GM12878 (cell line): ENCODE results near the gene DRAP1. TPM values are rescaled to one million over a fixed set of nuclear protein-coding genes. Genes with fewer than 3 reads are reported as not detected.
A peak's percentile ranks its signal among the peaks of the same experiment; 100 is the strongest.

Source experiments
- ATAC-seq: fragments of 200-7000 bp; cut with Tn5 transposase; 3 replicates; pipeline ENCODE4 v1.9.1; 2020; ENCODE audit warnings: mild to moderate bottlenecking, moderate library complexity
- BruUV-seq: library from RNA; stranded (reverse); fragments of 400-500 nt; replicated peaks from 2 replicates; lab custom pipeline; 2021; lab: Mats Ljungman, UMichigan
- CTCF ChIA-PET: fragments of 300-600 bp; sonication (Branson Sonifier 250); formaldehyde crosslinking; extraction: SDS; loops from one replicate; lab custom pipeline; 2021; ENCODE audit warnings: inconsistent platforms; lab: Yijun Ruan, JAX
- POLR2A ChIA-PET: fragments of 350-600 bp; formaldehyde crosslinking; extraction: SDS; loops from one replicate; lab custom pipeline; 2021; ENCODE audit warnings: inconsistent platforms; lab: Charles Lee
- RAD21 ChIA-PET: fragments of 300-600 bp; sonication (Branson Sonifier 250); formaldehyde crosslinking; loops from one replicate; lab custom pipeline; 2023; ENCODE audit warnings: antibody characterized with exemption; ENCODE audit not compliant: unreplicated experiment; lab: Charles Lee
- SMC1A ChIA-PET: fragments of 300-600 bp; sonication (Branson Sonifier 250); formaldehyde crosslinking; loops from one replicate; lab custom pipeline; 2023; ENCODE audit not compliant: unreplicated experiment, uncharacterized antibody; lab: Charles Lee
- DNase-seq: peaks from one replicate; pipeline ENCODE4 v3.0.0-alpha.2; 2011; ENCODE audit warnings: low read depth, low spot score
- FAIRE-seq: peaks from 3 replicates; lab custom pipeline; 2011; peaks lifted over from hg19 to GRCh38; lab: Jason Lieb, UNC
- H2AFZ ChIP-seq: 2 replicates; pipeline ENCODE4 v1.6.0; 2011; ENCODE audit warnings: low read depth, low read length, control low read depth; ENCODE audit not compliant: control insufficient read depth
- H3K27ac ChIP-seq: 2 replicates; pipeline ENCODE4 v1.5.1; 2011; ENCODE audit warnings: control low read depth; ENCODE audit not compliant: control insufficient read depth, insufficient read depth
- H3K27me3 ChIP-seq, 2 experiments: replicated peaks in 1 of 2; 2 replicates each; pipeline versions ENCODE4 v1.6.0 to v1.6.1; 2011; ENCODE audit warnings: low read length in 1 of 2; ENCODE audit not compliant: control insufficient read depth in 2 of 2, insufficient read depth in 2 of 2
- H3K36me3 ChIP-seq, 2 experiments: 2 replicates each; pipeline ENCODE4 v1.5.1; 2011; ENCODE audit warnings: low read length in 1 of 2; ENCODE audit not compliant: control insufficient read depth in 2 of 2, insufficient read depth in 2 of 2
- H3K4me1 ChIP-seq: 2 replicates; pipeline ENCODE4 v1.6.1; 2011; ENCODE audit warnings: mild to moderate bottlenecking, low read length, moderate library complexity, mixed read lengths; ENCODE audit not compliant: control insufficient read depth, insufficient read depth
- H3K4me2 ChIP-seq: 2 replicates; pipeline ENCODE4 v1.6.0; 2011; ENCODE audit warnings: control low read depth; ENCODE audit not compliant: control insufficient read depth, insufficient read depth
- H3K4me3 ChIP-seq: fragments of 200-600 bp; sonication (generic); 2 replicates; pipeline ENCODE4 v1.5.1; 2016
- H3K79me2 ChIP-seq: 2 replicates; pipeline ENCODE4 v1.6.0; 2011; ENCODE audit warnings: low read length; ENCODE audit not compliant: control insufficient read depth, insufficient read depth
- H3K9ac ChIP-seq: 2 replicates; pipeline ENCODE4 v1.8.0; 2011; ENCODE audit warnings: low read length, control low read depth, mixed read lengths; ENCODE audit not compliant: control insufficient read depth, insufficient read depth
- H3K9me3 ChIP-seq: replicated peaks from 3 replicates; pipeline ENCODE4 v1.5.1; 2011; ENCODE audit warnings: mild to moderate bottlenecking, low read length; ENCODE audit not compliant: control insufficient read depth, insufficient read depth
- H4K20me1 ChIP-seq: 2 replicates; pipeline ENCODE4 v1.6.0; 2011; ENCODE audit not compliant: control insufficient read depth, insufficient read depth
- ASH2L ChIP-seq: fragments of 300-600, 200-600 bp; sonication (generic); IDR thresholded peaks from 2 replicates; pipeline ENCODE4 v1.6.1; 2017; ENCODE audit warnings: low read depth, mild to moderate bottlenecking, borderline replicate concordance
- BCL3 ChIP-seq: IDR thresholded peaks from 2 replicates; pipeline ENCODE4 v1.6.1; 2011; ENCODE audit warnings: borderline replicate concordance, low read depth, mild to moderate bottlenecking, moderate library complexity, low read length; ENCODE audit not compliant: insufficient read depth, poor library complexity, severe bottlenecking
- BHLHE40 ChIP-seq, 2 experiments: fragments of 450-650 bp in 1 of 2; IDR thresholded peaks; 2 replicates each; pipeline ENCODE4 v1.6.1; 2011 to 2017; ENCODE audit warnings: low read depth in 2 of 2, borderline replicate concordance in 1 of 2, improper control_type of control experiment in 1 of 2, low read length in 1 of 2, mild to moderate bottlenecking in 1 of 2
- CBFB ChIP-seq: IDR thresholded peaks from 2 replicates; pipeline ENCODE4 v1.6.1; 2016; ENCODE audit warnings: antibody characterized with exemption, low read depth
- HDAC2 ChIP-seq: fragments of 200-600 bp; sonication (generic); IDR thresholded peaks from 2 replicates; pipeline ENCODE4 v1.6.1; 2017
- IRF5 ChIP-seq: fragments of 450-650 bp; IDR thresholded peaks from 2 replicates; pipeline ENCODE4 v1.6.1; 2017; ENCODE audit warnings: borderline replicate concordance
- JUNB ChIP-seq: IDR thresholded peaks from 2 replicates; pipeline ENCODE4 v1.6.1; 2016; ENCODE audit warnings: antibody characterized with exemption, mild to moderate bottlenecking
- MYC ChIP-seq: IDR thresholded peaks from 2 replicates; pipeline ENCODE4 v1.6.1; 2011; ENCODE audit warnings: mild to moderate bottlenecking, low read length, moderate library complexity, inconsistent platforms; ENCODE audit not compliant: insufficient read depth, insufficient replicate concordance, insufficient read length, severe bottlenecking
- NR2F1 ChIP-seq: fragments of 450-650 bp; conservative IDR thresholded peaks from 2 replicates; pipeline ENCODE4 v1.6.1; 2017; ENCODE audit warnings: mild to moderate bottlenecking
- PAX8 ChIP-seq: fragments of 450-650 bp; IDR thresholded peaks from 2 replicates; pipeline ENCODE4 v1.6.1; 2017; ENCODE audit warnings: mild to moderate bottlenecking, moderate library complexity
- POLR2A ChIP-seq: IDR thresholded peaks from 2 replicates; pipeline ENCODE4 v1.6.1; 2011; ENCODE audit warnings: low read depth, mild to moderate bottlenecking, low read length
- POLR2AphosphoS5 ChIP-seq: IDR thresholded peaks from 2 replicates; pipeline ENCODE4 v1.6.1; 2011; ENCODE audit warnings: mild to moderate bottlenecking, low read length, inconsistent platforms
- RAD21 ChIP-seq: IDR thresholded peaks from 2 replicates; pipeline ENCODE4 v1.6.1; 2011; ENCODE audit warnings: mild to moderate bottlenecking, low read depth, low read length, moderate library complexity; ENCODE audit not compliant: insufficient read depth
- RAD51 ChIP-seq: fragments of 450-650 bp; IDR thresholded peaks from 2 replicates; pipeline ENCODE4 v1.6.1; 2016; ENCODE audit warnings: moderate library complexity, mild to moderate bottlenecking, inconsistent platforms
- SPI1 ChIP-seq: IDR thresholded peaks from 2 replicates; pipeline ENCODE4 v1.6.1; 2011; ENCODE audit warnings: low read depth, mild to moderate bottlenecking, low read length, moderate library complexity, borderline replicate concordance; ENCODE audit not compliant: insufficient read depth
- ZNF207 ChIP-seq: fragments of 450-650 bp; IDR thresholded peaks from 2 replicates; pipeline ENCODE4 v1.6.1; 2014; ENCODE audit warnings: antibody characterized with exemption, mild to moderate bottlenecking, borderline replicate concordance
- WGBS: methylation state at CpG from one replicate; pipeline ENCODE4 v1.1.6; 2016; ENCODE audit warnings: low lambda C conversion rate; ENCODE audit not compliant: insufficient replicate concordance, insufficient coverage; ENCODE audit errors: missing lambda C conversion rate; 5-methylcytosine and 5-hydroxymethylcytosine counted together
- in situ Hi-C: fragments of 300-500 bp; cut with MboI; formaldehyde crosslinking; loops from 9 replicates; pipeline ENCODE4 v1.14.3; 2018; ENCODE audit warnings: mixed read lengths
- intact Hi-C: fragments of 100-400 bp; cut with micrococcal nuclease; formaldehyde crosslinking; loops from one replicate; pipeline ENCODE4 v1.14.2; 2022; ENCODE audit not compliant: unreplicated experiment
- polyA plus RNA-seq, 11 experiments: library from polyadenylated mRNA; depleted of rRNA in 4 of 11; unstranded in 6 of 11; stranded (reverse) in 5 of 11; fragments of >200 nt; fragmentation: Nextera tagmentation in 4 of 11; fragmentation: Illumina TruSeq in 1 of 11; extraction: Ambion mirVana in 4 of 11; extraction: Trizol in 1 of 11; gene quantifications; 1 replicate in 1 of 11; 2 replicates in 10 of 11; pipeline versions ENCODE4 v1.2.1 to v1.2.3, GENCODE V29; 2011 to 2016; ENCODE audit warnings: inconsistent platforms in 2 of 11, missing spikeins in 2 of 11, low read depth in 1 of 11
- total RNA-seq, 4 experiments: library from RNA; depleted of rRNA in 3 of 4; stranded (reverse); fragments of >200 nt in 3 of 4; fragmentation: Illumina TruSeq in 1 of 4; extraction: Trizol in 1 of 4; gene quantifications; 2 replicates each; pipeline versions ENCODE4 v1.2.1 to v1.2.3, GENCODE V29; 2013 to 2021
- TF ChIP-seq, protein P1 (sequence below): fragments of 450-650 bp; IDR thresholded peaks from 2 replicates; pipeline ENCODE4 v1.6.1; 2017; ENCODE audit warnings: mild to moderate bottlenecking, moderate library complexity

Gene DRAP1
- total and polyA plus RNA-seq, 10 of the 15 experiments (the other 5 are each of a cell fraction or from before 2014, with no cell fraction given), result 9.4 to 163 (median 114) TPM

- 64% methylated on average over 22 of the region's 24 CpGs for WGBS
- Histone ChIP-seq H3K4me2 (no peak overlapping the region), H3K4me1 (peaks cover 11% of the 10 kb centered on the region), H4K20me1 (no peaks in the 10 kb centered on the region), H2AFZ (no peak overlapping the region), H3K9ac (no peak overlapping the region), H3K27ac (no peak overlapping the region), H3K4me3 (no peak overlapping the region), H3K9me3 (no peaks in the 10 kb centered on the region), H3K27me3 (no peaks in the 10 kb centered on the region), H3K79me2 (no peaks in the 10 kb centered on the region), H3K36me3 (peaks cover 8 to 18% of the 10 kb centered on the region in 2 experiments)
- intact Hi-C loops (no loop called here), in situ Hi-C loops (loop anchor here (25.0 kb wide), 1 partner anchor 1632 kb away; the partner anchor contains the start of genes DNAJC4, FKBP2, NUDT22 and PPP1R14B)
- no peak for DNase-seq
- POLR2A ChIA-PET, result interaction anchor here (1.2 to 4.5 kb wide), 3 partner anchors 9 to 21 kb away, joined by 3 to 44 read pairs (median 4); partner anchors contain the start of genes CCDC85B, CFL1 and MUS81
- RAD21 ChIA-PET, result no interaction called here
- no TSS peak for BruUV-seq
- SMC1A ChIA-PET, result interaction anchor here (2.3 kb wide), 1 partner anchor 10 kb away, joined by 7 read pairs; the partner anchor contains the start of gene MUS81
- no peak for FAIRE-seq
- ATAC-seq, result no peak
- CTCF ChIA-PET, result interaction anchor here (1.2 to 4.5 kb wide), 4 partner anchors 10 to 118 kb away, joined by 3 to 41 read pairs (median 14); partner anchors contain the start of genes CFL1 and MUS81
- peak; percentile 11 for TF ChIP-seq BCL3
- 0 out of 2 replicates have a peak, but pooled peaks have one; percentile 7 for TF ChIP-seq POLR2AphosphoS5
- peak; percentile 54 for TF ChIP-seq POLR2A
- no peak for TF ChIP-seq IRF5
- no peak for TF ChIP-seq ZNF207
- TF ChIP-seq SPI1, result no peak
- no peak for TF ChIP-seq BHLHE40 (IDR thresholded peaks at IDR 0.05; ENCODE audit: borderline replicate concordance in 1 of 2, low read depth in 2 of 2, low read length in 1 of 2)
- no peak for TF ChIP-seq ASH2L
- no peak for TF ChIP-seq RAD21
- TF ChIP-seq, protein P1, sequence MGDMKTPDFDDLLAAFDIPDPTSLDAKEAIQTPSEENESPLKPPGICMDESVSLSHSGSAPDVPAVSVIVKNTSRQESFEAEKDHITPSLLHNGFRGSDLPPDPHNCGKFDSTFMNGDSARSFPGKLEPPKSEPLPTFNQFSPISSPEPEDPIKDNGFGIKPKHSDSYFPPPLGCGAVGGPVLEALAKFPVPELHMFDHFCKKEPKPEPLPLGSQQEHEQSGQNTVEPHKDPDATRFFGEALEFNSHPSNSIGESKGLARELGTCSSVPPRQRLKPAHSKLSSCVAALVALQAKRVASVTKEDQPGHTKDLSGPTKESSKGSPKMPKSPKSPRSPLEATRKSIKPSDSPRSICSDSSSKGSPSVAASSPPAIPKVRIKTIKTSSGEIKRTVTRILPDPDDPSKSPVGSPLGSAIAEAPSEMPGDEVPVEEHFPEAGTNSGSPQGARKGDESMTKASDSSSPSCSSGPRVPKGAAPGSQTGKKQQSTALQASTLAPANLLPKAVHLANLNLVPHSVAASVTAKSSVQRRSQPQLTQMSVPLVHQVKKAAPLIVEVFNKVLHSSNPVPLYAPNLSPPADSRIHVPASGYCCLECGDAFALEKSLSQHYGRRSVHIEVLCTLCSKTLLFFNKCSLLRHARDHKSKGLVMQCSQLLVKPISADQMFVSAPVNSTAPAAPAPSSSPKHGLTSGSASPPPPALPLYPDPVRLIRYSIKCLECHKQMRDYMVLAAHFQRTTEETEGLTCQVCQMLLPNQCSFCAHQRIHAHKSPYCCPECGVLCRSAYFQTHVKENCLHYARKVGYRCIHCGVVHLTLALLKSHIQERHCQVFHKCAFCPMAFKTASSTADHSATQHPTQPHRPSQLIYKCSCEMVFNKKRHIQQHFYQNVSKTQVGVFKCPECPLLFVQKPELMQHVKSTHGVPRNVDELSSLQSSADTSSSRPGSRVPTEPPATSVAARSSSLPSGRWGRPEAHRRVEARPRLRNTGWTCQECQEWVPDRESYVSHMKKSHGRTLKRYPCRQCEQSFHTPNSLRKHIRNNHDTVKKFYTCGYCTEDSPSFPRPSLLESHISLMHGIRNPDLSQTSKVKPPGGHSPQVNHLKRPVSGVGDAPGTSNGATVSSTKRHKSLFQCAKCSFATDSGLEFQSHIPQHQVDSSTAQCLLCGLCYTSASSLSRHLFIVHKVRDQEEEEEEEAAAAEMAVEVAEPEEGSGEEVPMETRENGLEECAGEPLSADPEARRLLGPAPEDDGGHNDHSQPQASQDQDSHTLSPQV, result no peak
- no peak for TF ChIP-seq RAD51
- no peak for TF ChIP-seq NR2F1
- TF ChIP-seq HDAC2, result no peak
- TF ChIP-seq JUNB, result no peak
- no peak for TF ChIP-seq MYC
- TF ChIP-seq CBFB, result 0 out of 2 replicates have a peak, but pooled peaks have one; percentile 9
- TF ChIP-seq PAX8, result no peak
Measured at GRCh38 chr11:65869643-65870306, 49.5 kb upstream of the DRAP1 start.
